ENCODE results near the gene ZSCAN5A.
A peak's percentile ranks its signal among the peaks of the same experiment; 100 is the strongest.
"Not testable (repeated sequence)": the region's sequence is repeated elsewhere in the genome, so short reads cannot be mapped to it uniquely, and the experiment has no call there.

Gene ZSCAN5A

GRCh38 chr19:56314018-56314380 lies 640 bp downstream of the ZSCAN5A start:
- DNase-seq = no peak

- no peak for DNase-seq
These were observed 1.6 kb downstream of the ZSCAN5A start for GRCh38 chr19:56312787-56313657.

GRCh38 chr19:56312342-56312741 lies 2.3 kb downstream of the ZSCAN5A start:
- no peak for DNase-seq

GRCh38 chr19:56310462-56310861 lies 4.2 kb downstream of the ZSCAN5A start:
- no peak for DNase-seq

- peak; percentile 78 to 80 for DNase-seq
These were observed 5.0 kb downstream of the ZSCAN5A start for GRCh38 chr19:56309511-56310185.

GRCh38 chr19:56308792-56309191 lies 5.8 kb downstream of the ZSCAN5A start:
- DNase-seq = no peak

- not testable (repeated sequence) for DNase-seq
These were observed 7.6 kb downstream of the ZSCAN5A start for GRCh38 chr19:56307062-56307461.

- DNase-seq = no peak
These were observed 8.6 kb downstream of the ZSCAN5A start for GRCh38 chr19:56306016-56306415.

GRCh38 chr19:56304243-56304642 lies 10.4 kb downstream of the ZSCAN5A start:
- DNase-seq = no peak

- peak; percentile 22 to 38 for DNase-seq
These were observed 12.6 kb downstream of the ZSCAN5A start for GRCh38 chr19:56301886-56302620.

GRCh38 chr19:56301155-56301554 lies 13.5 kb downstream of the ZSCAN5A start:
- no peak for DNase-seq

- no peak for DNase-seq
These were observed 15.0 kb downstream of the ZSCAN5A start for GRCh38 chr19:56299688-56300087.

GRCh38 chr19:56297010-56297409 lies 17.6 kb downstream of the ZSCAN5A start:
- no peak for DNase-seq

GRCh38 chr19:56295531-56296455 lies 18.8 kb downstream of the ZSCAN5A start:
- no peak for DNase-seq

GRCh38 chr19:56294549-56294948 lies 20.1 kb downstream of the ZSCAN5A start:
- DNase-seq = no peak

- no peak for DNase-seq
These were observed 22.8 kb downstream of the ZSCAN5A start for GRCh38 chr19:56291867-56292266.

GRCh38 chr19:56290104-56290503 lies 24.5 kb downstream of the ZSCAN5A start:
- DNase-seq = no peak

- no peak for DNase-seq
These were observed 29.9 kb downstream of the ZSCAN5A start for GRCh38 chr19:56284746-56285145.

GRCh38 chr19:56282809-56283208 lies 31.8 kb downstream of the ZSCAN5A start:
- DNase-seq = no peak

- DNase-seq = no peak
These were observed 41.0 kb downstream of the ZSCAN5A start for GRCh38 chr19:56273563-56274117.

- DNase-seq = no peak
These were observed 42.4 kb downstream of the ZSCAN5A start, which contains the start of gene EDDM13 for GRCh38 chr19:56272161-56272798. Gene EDDM13, plus strand, starts transcription at chr19:56272748. Its CDS starts 87 bp downstream, at chr19:56272835.
